Measurements from ENCODE around the gene ZNF217.
"Not testable (repeated sequence)": the region's sequence is repeated elsewhere in the genome, so short reads cannot be mapped to it uniquely, and the experiment has no call there.

The ZNF217 gene

GRCh38 chr20:53593466-53594007 is at the start of gene ZNF217:
Gene ZNF217 (minus strand): TSS chr20:53593839. CDS start chr20:53582826, 11,013 bp downstream.
- not testable (repeated sequence) for H3K36me3 ChIP-seq (ENCODE audit: insufficient read depth, low read length); H4K20me1 ChIP-seq (ENCODE audit: insufficient read depth, low read length); H3K9me3 ChIP-seq (ENCODE audit: low read length); H2AFZ ChIP-seq (ENCODE audit: low read length); H3F3A ChIP-seq (ENCODE audit: insufficient read depth, low read length); H3K9me2 ChIP-seq (ENCODE audit: low read depth, low read length); H3K27me3 ChIP-seq (ENCODE audit: insufficient read depth, low read length)
- Histone ChIP-seq H3K4me3 (ENCODE audit: low read depth, low read length, poor library complexity, severe bottlenecking) (peak within 1 kb of the TSS; percentile 98), H3K27ac (ENCODE audit: low read depth, low read length, poor library complexity, severe bottlenecking) (peak within 1 kb of the TSS; percentile 97), H3K4me1 (ENCODE audit: insufficient read depth, low read length, severe bottlenecking) (peaks cover 61% of the 10 kb centered on the region), H3K4me2 (ENCODE audit: low read length) (peak within 1 kb of the TSS; percentile 70), H3K9ac (ENCODE audit: low read length) (peak within 1 kb of the TSS; percentile 98), H3K79me2 (ENCODE audit: insufficient read depth, low read length) (peaks cover 66% of the 10 kb centered on the region)

GRCh38 chr20:53643031-53643832 is 49.6 kb upstream of the ZNF217 start:
- no peaks in the 10 kb centered on the region for H3K9me3 ChIP-seq (ENCODE audit: low read length)
- peak overlapping the region; percentile 9 for H3K4me3 ChIP-seq (ENCODE audit: low read depth, low read length, poor library complexity, severe bottlenecking)
- no peaks in the 10 kb centered on the region for H3K9me2 ChIP-seq (ENCODE audit: low read depth, low read length)
- no peaks in the 10 kb centered on the region for H4K20me1 ChIP-seq (ENCODE audit: insufficient read depth, low read length)
- H3K36me3 ChIP-seq (ENCODE audit: insufficient read depth, low read length) = no peaks in the 10 kb centered on the region
- peaks cover 4% of the 10 kb centered on the region; the same call in 1 of the 2 replicates for H3F3A ChIP-seq (ENCODE audit: insufficient read depth, low read length)
- H3K4me2 ChIP-seq (ENCODE audit: low read length) = peak overlapping the region; percentile 56
- H2AFZ ChIP-seq (ENCODE audit: low read length) = 0 out of 2 replicates have a peak overlapping the region, but pooled peaks have one; percentile 31
- H3K9ac ChIP-seq (ENCODE audit: low read length) = peak overlapping the region; percentile 43
- TF ChIP-seq CTCF (IDR thresholded peaks at IDR 0.05; ENCODE audit: low read length) = no peak
- no peak for TF ChIP-seq EZH2 (IDR thresholded peaks at IDR 0.05; ENCODE audit: borderline replicate concordance, low read length)
- no peaks in the 10 kb centered on the region for H3K79me2 ChIP-seq (ENCODE audit: insufficient read depth, low read length)
- H3K4me1 ChIP-seq (ENCODE audit: insufficient read depth, low read length, severe bottlenecking) = peaks cover 51% of the 10 kb centered on the region
- no peaks in the 10 kb centered on the region for H3K27me3 ChIP-seq (ENCODE audit: insufficient read depth, low read length)
- H3K27ac ChIP-seq (ENCODE audit: low read depth, low read length, poor library complexity, severe bottlenecking) = peak overlapping the region; percentile 84

- Histone ChIP-seq H4K20me1 (ENCODE audit: insufficient read depth, low read length) (no peaks in the 10 kb centered on the region), H3K4me3 (ENCODE audit: low read depth, low read length, poor library complexity, severe bottlenecking) (peak overlapping the region; percentile 9), H3K27ac (ENCODE audit: low read depth, low read length, poor library complexity, severe bottlenecking) (peak overlapping the region; percentile 84), H3K4me2 (ENCODE audit: low read length) (peak overlapping the region; percentile 56), H3K9ac (ENCODE audit: low read length) (peak overlapping the region; percentile 43), H3K27me3 (ENCODE audit: insufficient read depth, low read length) (no peaks in the 10 kb centered on the region), H3K36me3 (ENCODE audit: insufficient read depth, low read length) (no peaks in the 10 kb centered on the region), H3K79me2 (ENCODE audit: insufficient read depth, low read length) (no peaks in the 10 kb centered on the region), H3F3A (ENCODE audit: insufficient read depth, low read length) (peaks cover 4% of the 10 kb centered on the region; the same call in 1 of the 2 replicates), H3K4me1 (ENCODE audit: insufficient read depth, low read length, severe bottlenecking) (peaks cover 51% of the 10 kb centered on the region), H3K9me3 (ENCODE audit: low read length) (no peaks in the 10 kb centered on the region), H2AFZ (ENCODE audit: low read length) (no peak overlapping the region), H3K9me2 (ENCODE audit: low read depth, low read length) (no peaks in the 10 kb centered on the region)
- TF ChIP-seq EZH2 (IDR thresholded peaks at IDR 0.05; ENCODE audit: borderline replicate concordance, low read length) (no peak), CTCF (IDR thresholded peaks at IDR 0.05; ENCODE audit: low read length) (no peak)
Measured at GRCh38 chr20:53642196-53643030, 48.8 kb upstream of the ZNF217 start.
